MM.1S (cell line): Measurements from ENCODE around the gene CAMSAP1.

Source experiments
- CTCF ChIP-seq: fragments of 300-600 bp; sonication (generic); IDR thresholded peaks from 2 replicates; pipeline ENCODE4 v1.5.1; 2016; ENCODE audit warnings: antibody characterized with exemption, low read length, mixed read lengths
- EZH2 ChIP-seq: fragments of 300-600 bp; sonication (generic); optimal IDR thresholded peaks from 2 replicates; pipeline ENCODE3; 2017; ENCODE audit warnings: low read depth, mild to moderate bottlenecking, antibody characterized with exemption, low read length, mixed read lengths
- EZH2phosphoT487 ChIP-seq: fragments of 300-600 bp; sonication (generic); IDR thresholded peaks from 2 replicates; pipeline ENCODE4 v1.6.1; 2018; ENCODE audit warnings: antibody characterized with exemption, low read length

GRCh38 chr9:135798263-135798585 lies 109.1 kb downstream of the CAMSAP1 start:
- TF ChIP-seq CTCF (no peak), EZH2phosphoT487 (no peak), EZH2 (no peak)
